Liver (tissue), 9 donors: ENCODE measurements around the gene IL22RA1. TPM values are rescaled to one million over a fixed set of nuclear protein-coding genes. Genes with fewer than 3 reads are reported as not detected.

Experiments
- DNase-seq: peaks from one replicate; pipeline ENCODE4 v3.0.0-alpha.2; 2017; ENCODE audit warnings: low spot score
- H3K27ac ChIP-seq, 2 donors: one replicate each; pipeline ENCODE4 v1.7.0; 2013; ENCODE audit warnings: inconsistent platforms in 2 of 2, low read length in 2 of 2, control low read depth in 1 of 2, low read depth in 1 of 2, mild to moderate bottlenecking in 1 of 2
- H3K27me3 ChIP-seq, 4 donors: one replicate each; pipeline versions ENCODE4 v1.6.1 to v1.7.0; 2013; ENCODE audit warnings: low read length in 3 of 4, inconsistent platforms in 1 of 4, mild to moderate bottlenecking in 1 of 4, moderate library complexity in 1 of 4; ENCODE audit not compliant: control insufficient read depth in 4 of 4, insufficient read depth in 4 of 4
- H3K36me3 ChIP-seq, 4 donors: one replicate each; pipeline versions ENCODE4 v1.6.1 to v1.7.0; 2013; ENCODE audit warnings: low read length in 3 of 4, mild to moderate bottlenecking in 3 of 4, low read depth in 1 of 4, moderate library complexity in 1 of 4; ENCODE audit not compliant: control insufficient read depth in 4 of 4, insufficient read depth in 3 of 4
- H3K4me1 ChIP-seq, 4 donors: one replicate each; pipeline versions ENCODE4 v1.6.1 to v1.7.0; 2013; ENCODE audit warnings: low read length in 3 of 4, mild to moderate bottlenecking in 3 of 4, moderate library complexity in 1 of 4; ENCODE audit not compliant: control insufficient read depth in 4 of 4, insufficient read depth in 4 of 4
- H3K4me3 ChIP-seq, 3 donors: one replicate each; pipeline versions ENCODE4 v1.6.1 to v1.7.0; 2013; ENCODE audit warnings: low read length in 3 of 3, control low read depth in 1 of 3, low read depth in 1 of 3, mild to moderate bottlenecking in 1 of 3
- H3K9ac ChIP-seq, 2 donors: one replicate each; pipeline ENCODE4 v1.7.0; 2013; ENCODE audit warnings: low read length in 2 of 2, mild to moderate bottlenecking in 2 of 2, moderate library complexity in 2 of 2, control low read depth in 1 of 2, low read depth in 1 of 2
- H3K9me3 ChIP-seq, 4 donors: one replicate each; pipeline versions ENCODE4 v1.6.1 to v1.7.0; 2013; ENCODE audit warnings: low read length in 3 of 4; ENCODE audit not compliant: control insufficient read depth in 4 of 4
- ATF3 ChIP-seq: IDR thresholded peaks from 2 replicates; pipeline ENCODE4 v1.6.1; 2016; ENCODE audit warnings: antibody characterized with exemption
- CTCF ChIP-seq: fragments of 150-350 bp; IDR thresholded peaks from 2 replicates; pipeline ENCODE4 v1.5.1; 2017; ENCODE audit warnings: improper control_type of control experiment, low read depth, low read length; ENCODE audit not compliant: missing input control
- EGR1 ChIP-seq, 2 donors: IDR thresholded peaks; 2 replicates each; pipeline ENCODE4 v1.6.1; 2016 to 2018; ENCODE audit warnings: antibody characterized with exemption in 2 of 2, low read depth in 2 of 2
- FOXA1 ChIP-seq: IDR thresholded peaks from 2 replicates; pipeline ENCODE4 v1.6.1; 2016; ENCODE audit warnings: antibody characterized with exemption
- FOXA2 ChIP-seq: IDR thresholded peaks from 2 replicates; pipeline ENCODE4 v1.6.1; 2016; ENCODE audit warnings: antibody characterized with exemption
- GABPA ChIP-seq, 2 donors: IDR thresholded peaks in 1 of 2; conservative IDR thresholded peaks in 1 of 2; 2 replicates each; pipeline ENCODE4 v1.6.1; 2016; ENCODE audit warnings: antibody characterized with exemption in 2 of 2, mild to moderate bottlenecking in 1 of 2, moderate library complexity in 1 of 2
- HNF4A ChIP-seq, 2 donors: conservative IDR thresholded peaks; 2 replicates each; pipeline ENCODE4 v1.6.1; 2016; ENCODE audit warnings: antibody characterized with exemption in 2 of 2, mild to moderate bottlenecking in 2 of 2
- JUND ChIP-seq, 2 donors: IDR thresholded peaks; 2 replicates each; pipeline ENCODE4 v1.6.1; 2016; ENCODE audit warnings: antibody characterized with exemption in 2 of 2
- MAX ChIP-seq: IDR thresholded peaks from 2 replicates; pipeline ENCODE4 v1.6.1; 2016; ENCODE audit warnings: antibody characterized with exemption
- NR2F2 ChIP-seq: IDR thresholded peaks from 2 replicates; pipeline ENCODE4 v1.6.1; 2016; ENCODE audit warnings: antibody characterized with exemption
- RAD21 ChIP-seq, 2 donors: IDR thresholded peaks; 2 replicates each; pipeline ENCODE4 v1.6.1; 2016; ENCODE audit warnings: antibody characterized with exemption in 2 of 2, mild to moderate bottlenecking in 2 of 2
- REST ChIP-seq: IDR thresholded peaks from 2 replicates; pipeline ENCODE4 v1.6.1; 2016; ENCODE audit warnings: antibody characterized with exemption, mild to moderate bottlenecking
- RXRA ChIP-seq, 2 donors: IDR thresholded peaks; 2 replicates each; pipeline ENCODE4 v1.6.1; 2017 to 2018; ENCODE audit warnings: antibody characterized with exemption in 2 of 2, mild to moderate bottlenecking in 1 of 2
- SP1 ChIP-seq: IDR thresholded peaks from 2 replicates; pipeline ENCODE4 v1.6.1; 2018; ENCODE audit warnings: antibody characterized with exemption, mild to moderate bottlenecking
- TAF1 ChIP-seq: conservative IDR thresholded peaks from 2 replicates; pipeline ENCODE4 v1.6.1; 2016; ENCODE audit warnings: antibody characterized with exemption, mild to moderate bottlenecking
- YY1 ChIP-seq: IDR thresholded peaks from 2 replicates; pipeline ENCODE4 v1.6.1; 2016; ENCODE audit warnings: antibody characterized with exemption, mild to moderate bottlenecking
- ZBTB33 ChIP-seq: IDR thresholded peaks from 2 replicates; pipeline ENCODE4 v1.6.1; 2016; ENCODE audit warnings: antibody characterized with exemption
- WGBS: extraction: QIAGEN DNeasy Blood & Tissue Kit; methylation state at CpG from one replicate; pipeline ENCODE4 v1.1.7; 2013; 5-methylcytosine and 5-hydroxymethylcytosine counted together
- polyA plus RNA-seq, 2 donors: library from polyadenylated mRNA; stranded (reverse) in 1 of 2; unstranded in 1 of 2; fragments of 200-250 nt in 1 of 2; fragments of >200 nt in 1 of 2; fragmentation: Nextera tagmentation in 1 of 2; extraction: Ambion mirVana in 1 of 2; gene quantifications; one replicate each; pipeline versions ENCODE4 v1.2.1 to v1.2.3, GENCODE V29; 2013 to 2015
- total RNA-seq, 2 donors: library from RNA; depleted of rRNA; stranded (reverse); fragments of >200 nt; gene quantifications; one replicate each; pipeline ENCODE4 v1.2.3, GENCODE V29; 2014
- donor health status: healthy.
- donor health status: healthy.
- donor health status: healthy.
- donor health status: healthy.
- donor health status: healthy.

The IL22RA1 gene
- total and polyA plus RNA-seq, 4 donors, result 2.1 to 4.5 (median 3.4) TPM

- DNase-seq, result no peak
- no peaks in the 10 kb centered on the region for H3K4me1 ChIP-seq
- H3K36me3 ChIP-seq, result no peaks in the 10 kb centered on the region
- no peak overlapping the region for H3K4me3 ChIP-seq
- TF ChIP-seq ATF3, result no peak
- no peak for TF ChIP-seq RAD21 (IDR thresholded peaks at IDR 0.05)
- TF ChIP-seq NR2F2, result no peak
- no peak for TF ChIP-seq REST
- TF ChIP-seq EGR1 (IDR thresholded peaks at IDR 0.05; ENCODE audit: low read depth in 2 of 2), result no peak
- no peak for TF ChIP-seq JUND (IDR thresholded peaks at IDR 0.05)
- TF ChIP-seq FOXA2, result no peak
- no peak for TF ChIP-seq RXRA (IDR thresholded peaks at IDR 0.05)
- TF ChIP-seq GABPA (IDR thresholded peaks at IDR 0.05 in 1 of 2, conservative IDR thresholded peaks at IDR 0.05 in 1 of 2), result no peak
- TF ChIP-seq ZBTB33, result no peak
- TF ChIP-seq SP1, result no peak
- no peak for TF ChIP-seq CTCF
- no peak for TF ChIP-seq MAX
- TF ChIP-seq HNF4A (conservative IDR thresholded peaks at IDR 0.05), result no peak
- no peak for TF ChIP-seq YY1
- no peak for TF ChIP-seq FOXA1
- TF ChIP-seq TAF1, result no peak
- H3K9me3 ChIP-seq, result no peaks in the 10 kb centered on the region
- no peak overlapping the region for H3K27ac ChIP-seq
- no peaks in the 10 kb centered on the region for H3K27me3 ChIP-seq
- H3K9ac ChIP-seq, result no peak overlapping the region
- 93% methylated on average over 5 of the region's 5 CpGs for WGBS
These were observed 44.8 kb downstream of the IL22RA1 start for GRCh38 chr1:24098102-24098501.

GRCh38 chr1:24097663-24098062 lies 45.3 kb downstream of the IL22RA1 start:
- WGBS, result 95% methylated on average over 11 of the region's 11 CpGs
- TF ChIP-seq TAF1 (no peak), HNF4A (conservative IDR thresholded peaks at IDR 0.05) (no peak), RXRA (IDR thresholded peaks at IDR 0.05) (no peak), REST (no peak), JUND (IDR thresholded peaks at IDR 0.05) (no peak), SP1 (no peak), MAX (no peak), CTCF (no peak), YY1 (no peak), ATF3 (no peak), FOXA2 (no peak)

More at GRCh38 chr1:24097663-24098062, 45.3 kb downstream of the IL22RA1 start:
- Histone ChIP-seq H3K4me1 (no peaks in the 10 kb centered on the region), H3K36me3 (no peaks in the 10 kb centered on the region), H3K27ac (no peak overlapping the region), H3K4me3 (no peak overlapping the region), H3K27me3 (no peaks in the 10 kb centered on the region), H3K9ac (no peak overlapping the region), H3K9me3 (no peaks in the 10 kb centered on the region)
- DNase-seq, result no peak
